Cardiac muscle cell (in vitro differentiated cells and primary cell): ENCODE data around the gene OBSCN. TPM values are rescaled to one million over a fixed set of nuclear protein-coding genes. Genes with fewer than 3 reads are reported as not detected.

Experiments used
- DNase-seq, 2 donors: peaks; one replicate each; pipeline versions ENCODE4 v3.0.0 to v3.0.0-alpha.2; 2010 to 2017; ENCODE audit warnings: low read depth in 1 of 2, low spot score in 1 of 2
- H3K27ac ChIP-seq: fragments of 200-600 bp; sonication (generic); 2 replicates; pipeline ENCODE4 v1.5.1; 2016
- H3K27me3 ChIP-seq: fragments of 200-600 bp; sonication (generic); 2 replicates; pipeline ENCODE4 v1.6.0; 2016; ENCODE audit warnings: control low read depth
- H3K36me3 ChIP-seq: fragments of 200-600 bp; sonication (generic); 2 replicates; pipeline ENCODE4 v1.5.1; 2016; ENCODE audit warnings: control low read depth
- H3K4me1 ChIP-seq: fragments of 200-600 bp; sonication (generic); 2 replicates; pipeline ENCODE4 v1.8.1; 2017; ENCODE audit warnings: low read depth, mild to moderate bottlenecking, mixed run types
- H3K4me3 ChIP-seq: fragments of 200-600 bp; sonication (generic); 2 replicates; pipeline ENCODE4 v1.5.1; 2016; ENCODE audit warnings: mild to moderate bottlenecking
- H3K9me3 ChIP-seq: fragments of 200-600 bp; sonication (generic); 2 replicates; pipeline ENCODE4 v1.5.1; 2017; ENCODE audit warnings: low read depth, mild to moderate bottlenecking, control low read depth
- CTCF ChIP-seq: IDR thresholded peaks from 2 replicates; pipeline ENCODE4 v1.5.1; 2012; ENCODE audit warnings: low read depth, mild to moderate bottlenecking, low read length
- polyA plus RNA-seq: library from polyadenylated mRNA; unstranded; fragments of >200 nt; fragmentation: Nextera tagmentation; extraction: Ambion mirVana; gene quantifications from 2 replicates; pipeline ENCODE4 v1.2.1, GENCODE V29; 2016
- total RNA-seq: library from RNA; depleted of rRNA; stranded (reverse); fragments of >200 nt; gene quantifications from 2 replicates; pipeline ENCODE4 v1.2.3, GENCODE V29; 2016

OBSCN gene
- total and polyA plus RNA-seq, 2 experiments from 2014 or later: 87.1 to 390 TPM

GRCh38 chr1:228236744-228237143, 28.9 kb downstream of the OBSCN start:
- DNase-seq: peak; percentile 66 to 80
- Histone ChIP-seq H3K36me3 (peaks cover 42% of the 10 kb centered on the region), H3K9me3 (no peaks in the 10 kb centered on the region), H3K4me1 (no peaks in the 10 kb centered on the region), H3K27me3 (no peaks in the 10 kb centered on the region), H3K27ac (no peak overlapping the region), H3K4me3 (no peak overlapping the region)
- peak; percentile 76 for TF ChIP-seq CTCF

- Histone ChIP-seq H3K27ac (no peak overlapping the region), H3K4me1 (no peaks in the 10 kb centered on the region), H3K4me3 (no peak overlapping the region), H3K9me3 (no peaks in the 10 kb centered on the region), H3K36me3 (peaks cover 43% of the 10 kb centered on the region), H3K27me3 (no peaks in the 10 kb centered on the region)
- peak; percentile 4 for TF ChIP-seq CTCF
- DNase-seq: no peak
These were observed 30.2 kb downstream of the OBSCN start for GRCh38 chr1:228238007-228238406.

- Histone ChIP-seq H3K36me3 (peaks cover 47% of the 10 kb centered on the region), H3K9me3 (no peaks in the 10 kb centered on the region)
- no peak for TF ChIP-seq CTCF
These were observed 30.6 kb downstream of the OBSCN start for GRCh38 chr1:228238461-228238860.

GRCh38 chr1:228240411-228241240, 32.8 kb downstream of the OBSCN start:
- no peaks in the 10 kb centered on the region for H3K4me1 ChIP-seq
- TF ChIP-seq CTCF: no peak
- no peaks in the 10 kb centered on the region for H3K9me3 ChIP-seq
- H3K4me3 ChIP-seq: no peak overlapping the region
- no peak overlapping the region for H3K27ac ChIP-seq
- DNase-seq: no peak
- H3K27me3 ChIP-seq: no peaks in the 10 kb centered on the region
- peaks cover 62% of the 10 kb centered on the region for H3K36me3 ChIP-seq

More at GRCh38 chr1:228238461-228238860, 30.6 kb downstream of the OBSCN start:
- Histone ChIP-seq H3K27ac (no peak overlapping the region), H3K4me3 (no peak overlapping the region), H3K27me3 (no peaks in the 10 kb centered on the region), H3K4me1 (no peaks in the 10 kb centered on the region)
- DNase-seq: no peak

GRCh38 chr1:228241259-228241658, 33.4 kb downstream of the OBSCN start:
- DNase-seq: no peak
- H3K9me3 ChIP-seq: no peaks in the 10 kb centered on the region

More at GRCh38 chr1:228241259-228241658, 33.4 kb downstream of the OBSCN start:
- TF ChIP-seq CTCF: no peak
- Histone ChIP-seq H3K36me3 (peaks cover 66% of the 10 kb centered on the region), H3K4me1 (no peaks in the 10 kb centered on the region), H3K4me3 (no peak overlapping the region), H3K27me3 (no peaks in the 10 kb centered on the region), H3K27ac (no peak overlapping the region)
